ENCODE results near the gene VN1R4.
"Not testable (repeated sequence)": the region's sequence is repeated elsewhere in the genome, so short reads cannot be mapped to it uniquely, and the experiment has no call there.

Gene VN1R4

GRCh38 chr19:53267623-53268022, at the start of gene VN1R4:
TSS of gene VN1R4 (minus strand) at chr19:53267723. CDS start at chr19:53267665, 58 bp downstream.
- DNase-seq = not testable (repeated sequence)

- no peak for DNase-seq
Observed at GRCh38 chr19:53311897-53312296, 44.4 kb upstream of the VN1R4 start.

- DNase-seq = no peak
Observed at GRCh38 chr19:53311044-53311443, 43.5 kb upstream of the VN1R4 start.

- no peak for DNase-seq
Observed at GRCh38 chr19:53308339-53308811, 40.9 kb upstream of the VN1R4 start.

- not testable (repeated sequence) for DNase-seq
Observed at GRCh38 chr19:53301341-53301740, 33.8 kb upstream of the VN1R4 start.

DNA sequence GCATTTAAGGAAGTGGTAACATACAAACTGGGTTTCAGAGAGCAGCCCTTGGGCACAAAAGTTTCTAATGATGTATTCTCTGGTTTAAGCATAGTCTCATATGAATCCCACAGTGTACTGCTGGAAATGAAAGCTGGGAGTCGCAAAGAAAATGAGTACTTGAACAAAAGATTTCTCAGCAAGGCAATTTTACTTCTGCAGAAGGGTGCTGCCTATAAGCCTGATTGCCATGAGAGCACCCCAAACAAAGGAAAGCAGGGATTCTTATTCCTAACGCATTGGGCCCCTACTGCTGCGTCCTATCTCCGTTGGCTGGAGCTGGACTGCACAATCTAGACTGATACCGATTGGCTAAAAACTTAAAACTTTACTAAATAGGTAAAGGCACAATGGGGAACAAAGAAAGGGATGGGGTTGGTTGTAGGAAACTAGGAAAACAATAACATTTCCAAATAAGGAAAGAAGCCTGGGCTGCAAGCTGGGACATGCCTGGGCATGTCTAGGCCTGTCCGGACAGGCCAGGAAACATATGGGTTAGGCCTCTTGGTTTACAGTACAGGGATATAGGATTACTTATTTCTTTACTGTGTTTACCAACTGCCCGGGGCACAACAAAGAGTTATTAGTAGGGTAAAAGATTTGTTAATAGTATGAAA, 27.4 kb upstream of the VN1R4 start:
- no peak for DNase-seq

DNA sequence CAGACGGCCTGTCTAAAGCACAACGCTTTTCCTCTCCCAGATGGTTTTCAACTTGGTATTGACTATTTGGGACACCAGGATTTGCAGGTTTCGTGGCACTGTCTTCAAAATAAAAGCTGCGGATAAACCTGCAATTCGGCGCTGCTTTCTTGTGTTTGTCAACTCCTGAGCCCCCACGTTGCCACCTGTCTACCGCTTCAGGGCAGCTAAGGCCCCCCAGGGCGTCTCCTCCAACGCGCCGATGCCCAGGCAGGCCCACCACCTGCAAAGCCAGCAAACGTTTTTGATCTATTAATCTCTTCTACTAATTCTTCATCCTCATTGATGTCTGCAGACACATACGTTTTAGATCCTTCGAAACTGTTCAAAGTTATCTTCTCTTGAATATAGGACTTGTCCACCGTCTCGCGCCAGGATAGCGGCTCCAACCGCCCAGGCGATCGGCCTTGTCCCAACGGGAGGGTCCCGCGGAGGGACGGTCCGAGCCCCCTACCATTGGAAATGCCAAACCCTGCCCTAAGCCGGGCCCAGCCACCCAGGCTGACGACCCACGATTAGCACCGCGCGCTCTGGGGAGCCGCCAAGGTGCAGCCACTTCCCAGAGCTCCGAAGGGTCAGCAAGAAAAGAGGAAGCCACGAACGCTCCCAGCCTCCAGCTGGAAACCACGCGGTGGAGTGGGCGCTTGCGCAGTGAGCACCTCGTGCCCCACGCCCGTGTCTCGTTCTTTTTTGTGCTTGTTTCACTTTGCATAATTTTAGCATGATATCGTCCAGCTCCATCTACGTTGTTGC, 23.4 kb upstream of the VN1R4 start:
- DNase-seq = no peak

DNA sequence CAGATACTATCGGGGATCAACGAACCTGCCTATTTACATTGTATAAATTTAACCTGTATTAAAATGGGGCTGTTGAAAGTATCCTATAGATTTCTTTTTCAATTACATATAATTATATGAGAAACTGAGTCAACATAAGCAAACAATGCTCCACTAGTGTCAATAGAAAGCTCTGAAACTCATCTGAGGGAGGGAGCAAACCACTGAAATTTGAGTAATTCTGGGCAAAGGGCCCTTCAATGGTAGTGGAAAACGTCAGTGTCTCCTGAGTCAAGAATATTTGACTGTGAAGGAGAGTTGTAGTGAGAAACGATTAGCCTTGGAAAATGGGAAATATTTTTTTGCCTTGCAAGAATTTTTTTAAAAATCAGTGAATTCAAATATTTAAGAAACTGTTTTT, 17.6 kb upstream of the VN1R4 start:
- no peak for DNase-seq

- not testable (repeated sequence) for DNase-seq
Observed at GRCh38 chr19:53281947-53282346, 14.4 kb upstream of the VN1R4 start.

GRCh38 chr19:53275480-53275879, 8.0 kb upstream of the VN1R4 start:
- DNase-seq = no peak

- DNase-seq = no peak
Observed at GRCh38 chr19:53272044-53272443, 4.5 kb upstream of the VN1R4 start.

DNA sequence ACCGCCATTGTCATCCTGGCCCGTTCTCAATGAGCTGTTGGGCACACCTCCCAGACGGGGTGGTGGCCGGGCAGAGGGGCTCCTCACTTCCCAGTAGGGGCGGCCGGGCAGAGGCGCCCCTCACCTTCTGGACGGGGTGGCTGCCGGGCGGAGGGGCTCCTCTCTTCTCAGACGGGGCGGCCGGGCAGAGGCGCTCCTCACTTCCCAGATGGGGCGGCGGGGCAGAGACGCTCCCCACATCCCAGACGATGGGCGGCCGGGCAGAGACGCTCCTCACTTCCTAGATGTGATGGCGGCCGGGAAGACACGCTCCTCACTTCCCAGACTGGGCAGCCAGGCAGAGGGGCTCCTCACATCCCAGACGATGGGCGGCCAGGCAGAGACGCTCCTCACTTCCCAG, 2.3 kb upstream of the VN1R4 start:
- DNase-seq = not testable (repeated sequence)

DNA sequence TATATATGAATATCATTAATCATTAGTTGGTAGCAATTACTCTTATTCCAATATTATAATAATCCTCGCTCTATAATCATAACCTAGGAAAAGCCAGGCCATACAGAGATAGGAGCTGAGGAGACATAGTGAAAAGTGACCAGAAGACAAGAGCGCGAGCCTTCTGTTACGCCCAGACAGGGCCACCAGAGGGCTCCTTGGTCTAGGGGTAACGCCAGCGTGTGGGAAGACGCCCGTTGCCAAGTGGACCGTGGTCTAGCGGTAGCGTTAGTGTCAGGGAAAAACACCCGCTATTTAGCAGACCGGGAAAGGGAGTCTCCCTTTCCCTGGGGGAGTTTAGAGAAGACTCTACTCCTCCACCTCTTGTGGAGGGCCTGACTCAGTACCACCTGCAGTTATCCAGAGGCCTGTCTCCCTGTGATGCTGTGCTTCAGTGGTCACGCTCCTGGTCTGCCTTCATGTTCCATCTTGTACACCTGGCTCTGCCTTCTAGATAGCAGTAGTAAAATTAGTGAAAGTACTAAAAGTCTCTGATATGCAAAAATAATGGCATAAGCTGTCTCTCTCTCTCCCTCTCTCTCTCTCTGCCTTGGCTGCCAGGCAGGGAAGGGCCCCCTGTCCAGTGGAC, 9.7 kb downstream of the VN1R4 start, which contains the start of gene VN1R2:
TSS of gene VN1R2 (plus strand) at position 578 of the 628 bp plus-strand sequence. CDS start 84 bp downstream, outside the sequence.
- not testable (repeated sequence) for DNase-seq

GRCh38 chr19:53254411-53255341, 12.8 kb downstream of the VN1R4 start, which contains the start of gene ZNF677:
TSS of gene ZNF677 (minus strand) at chr19:53254873. CDS start at chr19:53251550, 3,323 bp downstream.
- DNase-seq = no peak

- no peak for DNase-seq
Observed at GRCh38 chr19:53246498-53246897, 21.0 kb downstream of the VN1R4 start.

DNA sequence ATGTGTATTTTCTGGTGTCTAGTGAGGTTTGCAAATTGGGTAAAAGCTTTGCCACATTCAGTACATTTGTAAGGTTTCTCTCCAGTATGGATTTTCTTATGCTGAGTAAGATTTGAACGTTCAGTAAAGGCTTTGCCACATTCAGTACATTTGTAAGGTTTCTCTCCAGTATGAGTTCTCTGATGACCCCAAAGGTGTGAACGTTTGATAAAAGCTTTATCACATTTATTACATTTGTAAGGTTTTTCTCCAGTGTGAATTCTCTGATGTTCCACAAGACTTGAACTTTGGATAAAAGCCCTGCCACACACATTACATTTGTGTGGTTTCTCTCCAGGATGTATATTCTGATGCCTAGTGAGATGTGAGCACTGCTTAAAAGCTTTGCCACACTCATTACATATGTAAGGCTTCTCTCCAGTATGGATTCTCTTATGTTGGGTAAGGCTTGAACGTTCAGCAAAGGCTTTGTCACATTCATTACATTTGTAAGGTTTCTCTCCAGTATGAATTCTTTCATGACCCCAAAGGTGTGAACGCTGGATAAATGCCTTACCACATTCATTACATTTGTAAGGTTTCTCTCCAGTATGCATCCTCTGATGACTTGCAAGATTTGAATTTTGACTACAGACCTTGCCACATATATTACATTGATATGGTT, 30.3 kb downstream of the VN1R4 start:
- no peak for DNase-seq

DNA sequence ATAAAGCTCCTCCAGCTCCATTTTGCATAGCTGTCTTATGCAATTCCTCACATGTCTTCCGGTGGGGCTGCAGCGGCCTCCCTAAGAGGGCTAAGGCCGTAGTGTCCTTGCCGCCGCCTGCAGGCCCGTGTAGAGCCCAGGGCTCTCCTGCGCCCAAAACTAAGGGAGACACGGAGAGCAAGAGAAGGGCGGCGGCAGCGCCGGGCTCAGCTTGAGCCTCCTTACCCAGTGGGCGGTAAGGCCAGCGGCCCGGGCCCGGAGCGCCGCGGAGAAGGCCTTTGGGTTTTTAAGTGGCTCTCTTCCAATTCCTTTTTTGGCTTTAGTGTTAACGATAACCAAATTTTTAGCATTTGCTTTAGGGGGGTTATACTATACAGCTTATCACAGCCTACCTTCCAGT, 42.9 kb downstream of the VN1R4 start:
- no peak for DNase-seq

- DNase-seq = not testable (repeated sequence)
Observed at GRCh38 chr19:53222716-53223115, 44.8 kb downstream of the VN1R4 start.

Measured in SHP77 treated with DMSO at 0.1 percent for 48 hours (cell line).